ENCODE results near the gene PLAAT4.

Gene PLAAT4

GRCh38 chr11:63536669-63537292 is at the start of gene PLAAT4:
PLAAT4 (plus strand) TSS chr11:63536808; CDS start chr11:63536869, 61 bp downstream.
- peak; percentile 48 for DNase-seq

- DNase-seq: no peak
These were observed 47.8 kb upstream of the PLAAT4 start for GRCh38 chr11:63488789-63489188.

- DNase-seq: no peak
These were observed 46.7 kb upstream of the PLAAT4 start for GRCh38 chr11:63489879-63490278.

- DNase-seq: peak; percentile 36
These were observed 45.9 kb upstream of the PLAAT4 start, which contains the start of gene PLAAT5 for GRCh38 chr11:63490551-63491239. PLAAT5 (minus strand) TSS chr11:63491167; CDS start chr11:63491034, 133 bp downstream.

- no peak for DNase-seq
These were observed 45.4 kb upstream of the PLAAT4 start for GRCh38 chr11:63491240-63491587.

GRCh38 chr11:63491636-63492372 is 44.8 kb upstream of the PLAAT4 start:
- DNase-seq: no peak

GRCh38 chr11:63492441-63492840 is 44.2 kb upstream of the PLAAT4 start:
- no peak for DNase-seq

- no peak for DNase-seq
These were observed 43.5 kb upstream of the PLAAT4 start for GRCh38 chr11:63493127-63493526.

GRCh38 chr11:63494975-63495374 is 41.6 kb upstream of the PLAAT4 start:
- DNase-seq: no peak

GRCh38 chr11:63499874-63500273 is 36.7 kb upstream of the PLAAT4 start:
- no peak for DNase-seq

GRCh38 chr11:63501236-63501635 is 35.4 kb upstream of the PLAAT4 start:
- no peak for DNase-seq

- peak; percentile 10 for DNase-seq
These were observed 34.3 kb upstream of the PLAAT4 start for GRCh38 chr11:63502252-63502820.

GRCh38 chr11:63503492-63503891 is 33.1 kb upstream of the PLAAT4 start:
- no peak for DNase-seq

GRCh38 chr11:63504054-63504453 is 32.6 kb upstream of the PLAAT4 start:
- no peak for DNase-seq

- no peak for DNase-seq
These were observed 31.5 kb upstream of the PLAAT4 start for GRCh38 chr11:63504933-63505586.

GRCh38 chr11:63505857-63506528 is 30.6 kb upstream of the PLAAT4 start, which contains the start of gene LGALS12:
LGALS12 (plus strand) TSS chr11:63506084; CDS start chr11:63506459, 375 bp downstream.
- DNase-seq: no peak

- no peak for DNase-seq
These were observed 29.7 kb upstream of the PLAAT4 start for GRCh38 chr11:63506876-63507275.

- no peak for DNase-seq
These were observed 29.1 kb upstream of the PLAAT4 start for GRCh38 chr11:63507511-63507910.

- DNase-seq: peak; percentile 21
These were observed 28.6 kb upstream of the PLAAT4 start for GRCh38 chr11:63508009-63508408.

- no peak for DNase-seq
These were observed 27.9 kb upstream of the PLAAT4 start for GRCh38 chr11:63508745-63509144.

- no peak for DNase-seq
These were observed 26.1 kb upstream of the PLAAT4 start for GRCh38 chr11:63510360-63511047.
